ENCODE data around the gene LHX2. TPM values are rescaled to one million over a fixed set of nuclear protein-coding genes. Genes with fewer than 3 reads are reported as not detected.

Gene LHX2
- total and polyA plus RNA-seq, 2 of the 13 experiments (the other 11 are each of a cell fraction or from before 2014, with no cell fraction given), result not detected

DNA sequence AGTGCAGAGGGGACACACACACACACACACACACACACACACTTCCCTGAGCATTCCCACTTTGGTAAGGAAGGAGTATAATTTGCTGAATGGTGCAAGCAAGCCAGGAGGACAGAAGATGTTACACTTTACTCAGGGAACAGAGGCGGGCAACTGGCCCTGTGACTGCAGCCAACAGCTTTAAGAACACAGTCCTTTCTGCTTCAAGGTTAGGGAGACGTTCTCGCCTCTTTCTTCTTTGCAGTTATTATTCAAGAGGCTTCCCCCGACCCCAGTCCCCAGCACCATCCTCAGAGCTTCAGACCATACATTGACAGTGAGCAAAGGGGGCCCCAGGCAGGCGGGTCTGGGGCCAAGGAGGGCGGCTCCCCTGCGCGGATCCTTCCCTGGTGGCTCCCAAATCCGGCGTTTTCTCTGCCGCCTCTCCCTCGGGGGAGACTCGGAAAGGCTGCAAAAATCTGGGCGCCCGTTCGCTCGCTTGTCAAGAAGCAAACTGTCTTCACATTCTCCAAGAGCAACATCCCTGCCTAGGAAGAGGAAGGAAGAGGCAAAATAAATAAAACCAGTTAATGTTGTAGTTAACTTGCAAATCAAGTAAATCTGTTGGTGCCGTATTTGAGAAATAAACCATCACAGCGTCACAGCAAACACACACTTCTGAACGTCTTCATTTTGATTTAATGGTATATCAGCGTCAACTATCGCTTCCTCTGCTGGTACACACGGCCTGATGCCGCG is 3.8 kb upstream of the LHX2 start:
- DNase-seq (ENCODE audit: low spot score) (no peak), FAIRE-seq (no peak), ATAC-seq (no peak)
- Histone ChIP-seq H3K27me3 (ENCODE audit: control insufficient read depth in 1 of 2, insufficient read depth in 2 of 2, low read length in 2 of 2) (peaks cover 18 to 89% of the 10 kb centered on the region in 2 experiments), H4K20me1 (ENCODE audit: insufficient read depth, low read length) (peaks cover 9% of the 10 kb centered on the region; the same call in 1 of the 2 replicates), H3K9ac (ENCODE audit: insufficient read depth, low read depth, low read length) (no peak overlapping the region), H3K27ac (ENCODE audit: extremely low read length, insufficient read depth, low read length) (no peak overlapping the region), H3K79me2 (ENCODE audit: insufficient read depth, low read length) (no peaks in the 10 kb centered on the region), H3K4me3 (replicated peaks in 1 of 3; ENCODE audit: insufficient read depth in 1 of 3, low read depth in 2 of 3, low read length in 3 of 3) (0 out of 6 replicates have a peak overlapping the region, but pooled peaks of 1 of the 3 experiments have one; percentile 54), H3K4me2 (ENCODE audit: low read depth, low read length) (peak overlapping the region; percentile 63; the same call in 1 of the 2 replicates), H3K36me3 (replicated peaks in 1 of 2; ENCODE audit: control insufficient read depth in 1 of 2, insufficient read depth in 2 of 2, low read length in 2 of 2) (no peaks in the 10 kb centered on the region), H2AFZ (ENCODE audit: low read length) (no peak overlapping the region), H3K4me1 (ENCODE audit: insufficient read depth, low read length) (peaks cover 19% of the 10 kb centered on the region), H3K9me3 (ENCODE audit: low read length) (no peaks in the 10 kb centered on the region)
- in situ Hi-C loops (cut with HindIII; ENCODE audit: extremely low pct_ligation_motif_present, low pct_unique_long_range_greater_than_20kb), result no loop called here
- POLR2A ChIA-PET, result no interaction called here
- TF ChIP-seq SMC3 (IDR thresholded peaks at IDR 0.05; ENCODE audit: low read length) (no peak), EZH2 (conservative IDR thresholded peaks at IDR 0.05; ENCODE audit: low read depth, low read length) (0 out of 2 replicates have a peak, but pooled peaks have one; percentile 51), CEBPB (IDR thresholded peaks at IDR 0.05; ENCODE audit: borderline replicate concordance, low read depth, low read length) (no peak), IKZF5 (CRISPR knock-in tag; IDR thresholded peaks at IDR 0.05) (no peak), CBX2 (IDR thresholded peaks at IDR 0.05; ENCODE audit: low read depth, low read length) (peak; percentile 51; the same call in 1 of the 2 replicates), CBX2 (CRISPR knock-in tag; IDR thresholded peaks at IDR 0.05; ENCODE audit: low read depth) (no peak), IRF9 (CRISPR knock-in tag; IDR thresholded peaks at IDR 0.05; ENCODE audit: borderline replicate concordance) (no peak), ZNF605 (CRISPR knock-in tag; IDR thresholded peaks at IDR 0.05) (no peak), ZNF558 (CRISPR knock-in tag; IDR thresholded peaks at IDR 0.05; ENCODE audit: borderline replicate concordance) (no peak), ZNF142 (CRISPR knock-in tag; IDR thresholded peaks at IDR 0.05) (no peak), HNF4G (IDR thresholded peaks at IDR 0.05; ENCODE audit: borderline replicate concordance, low read depth, low read length) (no peak), HNF4G (CRISPR knock-in tag; IDR thresholded peaks at IDR 0.05; ENCODE audit: borderline replicate concordance, low read depth) (no peak)
- no TSS peak for BruUV-seq (replicated peaks)
- CTCF ChIA-PET (ENCODE audit: low intra/inter-chr PET ratio, low total read pairs), result no interaction called here
- WGBS (ENCODE audit: low lambda C conversion rate), result 29% methylated on average over 23 of the region's 25 CpGs
- intact Hi-C loops (cut with micrococcal nuclease; ENCODE audit: unreplicated experiment), result no loop called here

Measured in HepG2 (cell line).